HG03565 (cell line): ENCODE results near the gene DNM3.
"Not testable (repeated sequence)": the region's sequence is repeated elsewhere in the genome, so short reads cannot be mapped to it uniquely, and the experiment has no call there.

Source experiments
- ATAC-seq: cut with Tn5 transposase; IDR thresholded peaks from one replicate; pipeline ENCODE4 v1.9.1; 2021; ENCODE audit warnings: mild to moderate bottlenecking, moderate library complexity; ENCODE audit not compliant: unreplicated experiment

The DNM3 gene

GRCh38 chr1:172005856-172006255, 164.6 kb downstream of the DNM3 start:
- no peak for ATAC-seq

- ATAC-seq: no peak
Measured at GRCh38 chr1:172006660-172007059, 165.4 kb downstream of the DNM3 start.

- no peak for ATAC-seq
Measured at GRCh38 chr1:172018727-172019311, 177.5 kb downstream of the DNM3 start.

- no peak for ATAC-seq
Measured at GRCh38 chr1:172019976-172020375, 178.7 kb downstream of the DNM3 start.

GRCh38 chr1:172024516-172024915, 183.2 kb downstream of the DNM3 start:
- no peak for ATAC-seq

GRCh38 chr1:172024944-172025738, 183.8 kb downstream of the DNM3 start:
- not testable (repeated sequence) for ATAC-seq

GRCh38 chr1:172040466-172040865, 199.2 kb downstream of the DNM3 start:
- no peak for ATAC-seq

GRCh38 chr1:172041102-172041501, 199.8 kb downstream of the DNM3 start:
- ATAC-seq: no peak

GRCh38 chr1:172041742-172042141, 200.4 kb downstream of the DNM3 start:
- ATAC-seq: no peak

GRCh38 chr1:172043900-172044299, 202.6 kb downstream of the DNM3 start:
- ATAC-seq: no peak

- no peak for ATAC-seq
Measured at GRCh38 chr1:172051898-172052297, 210.6 kb downstream of the DNM3 start.

- ATAC-seq: no peak
Measured at GRCh38 chr1:172054172-172054571, 212.9 kb downstream of the DNM3 start.

- not testable (repeated sequence) for ATAC-seq
Measured at GRCh38 chr1:172055816-172056419, 214.6 kb downstream of the DNM3 start.

- ATAC-seq: no peak
Measured at GRCh38 chr1:172068334-172068733, 227.0 kb downstream of the DNM3 start.

GRCh38 chr1:172069051-172069450, 227.8 kb downstream of the DNM3 start:
- ATAC-seq: no peak

- no peak for ATAC-seq
Measured at GRCh38 chr1:172069534-172069933, 228.2 kb downstream of the DNM3 start.

GRCh38 chr1:172070055-172070454, 228.8 kb downstream of the DNM3 start:
- ATAC-seq: no peak

GRCh38 chr1:172071746-172072145, 230.4 kb downstream of the DNM3 start:
- no peak for ATAC-seq

GRCh38 chr1:172079859-172080258, 238.6 kb downstream of the DNM3 start:
- not testable (repeated sequence) for ATAC-seq

- no peak for ATAC-seq
Measured at GRCh38 chr1:172083191-172083590, 241.9 kb downstream of the DNM3 start.

- no peak for ATAC-seq
Measured at GRCh38 chr1:172084876-172085275, 243.6 kb downstream of the DNM3 start.

GRCh38 chr1:172085317-172085716, 244.0 kb downstream of the DNM3 start:
- ATAC-seq: no peak
